Measurements from ENCODE around the gene VPS13A.
A peak's percentile ranks its signal among the peaks of the same experiment; 100 is the strongest.

GRCh38 chr9:77291714-77292113 is 114.4 kb downstream of the VPS13A start:
- TF ChIP-seq CTCF (IDR thresholded peaks at IDR 0.05) (peak; percentile 77), ZFX (IDR thresholded peaks at IDR 0.05; ENCODE audit: borderline replicate concordance) (no peak)
